Measurements from ENCODE around the gene EDN2. TPM values are rescaled to one million over a fixed set of nuclear protein-coding genes. Genes with fewer than 3 reads are reported as not detected.

EDN2 gene
- not detected for total RNA-seq

DNA sequence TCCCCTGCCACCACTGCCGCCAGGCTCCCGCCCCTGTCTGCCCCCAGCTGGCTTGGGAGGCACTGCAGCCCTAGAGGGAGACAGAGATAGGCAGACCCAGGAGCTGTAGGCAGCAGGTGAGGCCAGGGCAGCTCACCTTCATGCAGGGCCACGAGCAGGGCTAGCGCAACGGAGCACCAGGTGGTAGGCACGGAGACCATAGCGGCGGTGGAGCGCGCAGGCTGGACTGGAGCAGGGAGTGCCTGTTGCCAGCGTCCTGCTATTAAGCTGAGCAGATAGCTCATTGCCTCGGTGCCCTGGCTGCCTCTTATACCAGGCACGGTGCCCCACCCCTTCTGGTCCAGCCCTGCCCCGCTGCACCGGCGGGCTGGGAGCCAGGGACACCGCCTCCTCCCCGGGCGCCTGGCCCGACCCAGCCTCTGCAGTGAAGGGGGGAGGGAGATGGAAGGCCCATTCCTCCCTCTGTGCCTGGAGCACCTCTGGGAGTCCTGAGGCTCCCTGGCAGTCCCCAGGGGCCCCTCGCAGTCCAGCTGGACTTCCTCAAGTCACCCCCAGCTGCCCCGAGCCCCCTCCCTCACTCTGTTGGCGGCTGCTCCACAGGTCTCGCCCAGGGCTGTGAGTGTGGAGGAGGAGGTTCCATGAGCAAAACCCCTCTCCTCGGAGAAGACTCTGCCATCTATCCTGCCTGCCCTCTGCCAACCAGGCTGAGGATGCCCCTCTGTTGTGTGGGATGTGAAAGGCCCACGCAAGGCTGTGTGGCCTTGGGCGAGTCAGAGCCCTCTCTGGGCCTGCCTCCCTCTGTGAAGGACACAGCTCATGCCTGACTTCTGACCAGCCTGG is at the start of gene EDN2:
Gene EDN2, minus strand, starts transcription at position 282 of the 840 bp plus-strand sequence. Its CDS starts 82 bp downstream, at position 200.
- DNase-seq (peak; percentile 47 to 55), ATAC-seq (peak; percentile 33 to 44)
- intact Hi-C loops (cut with DNase I; ENCODE audit: low total_unique reads): no loop called here
- H3K36me3 ChIP-seq: no peaks in the 10 kb centered on the region
- in situ Hi-C loops (cut with MboI; ENCODE audit: low sequenced_read_pairs in 4 of 4): no loop called here
- no peaks in the 10 kb centered on the region for H3K9me3 ChIP-seq
- no peak within 1 kb of the TSS for H3K4me3 ChIP-seq
- peaks cover 31 to 45% of the 10 kb centered on the region in 2 donors for H3K4me1 ChIP-seq
- H3K27me3 ChIP-seq: no peaks in the 10 kb centered on the region
- TF ChIP-seq, protein P1, sequence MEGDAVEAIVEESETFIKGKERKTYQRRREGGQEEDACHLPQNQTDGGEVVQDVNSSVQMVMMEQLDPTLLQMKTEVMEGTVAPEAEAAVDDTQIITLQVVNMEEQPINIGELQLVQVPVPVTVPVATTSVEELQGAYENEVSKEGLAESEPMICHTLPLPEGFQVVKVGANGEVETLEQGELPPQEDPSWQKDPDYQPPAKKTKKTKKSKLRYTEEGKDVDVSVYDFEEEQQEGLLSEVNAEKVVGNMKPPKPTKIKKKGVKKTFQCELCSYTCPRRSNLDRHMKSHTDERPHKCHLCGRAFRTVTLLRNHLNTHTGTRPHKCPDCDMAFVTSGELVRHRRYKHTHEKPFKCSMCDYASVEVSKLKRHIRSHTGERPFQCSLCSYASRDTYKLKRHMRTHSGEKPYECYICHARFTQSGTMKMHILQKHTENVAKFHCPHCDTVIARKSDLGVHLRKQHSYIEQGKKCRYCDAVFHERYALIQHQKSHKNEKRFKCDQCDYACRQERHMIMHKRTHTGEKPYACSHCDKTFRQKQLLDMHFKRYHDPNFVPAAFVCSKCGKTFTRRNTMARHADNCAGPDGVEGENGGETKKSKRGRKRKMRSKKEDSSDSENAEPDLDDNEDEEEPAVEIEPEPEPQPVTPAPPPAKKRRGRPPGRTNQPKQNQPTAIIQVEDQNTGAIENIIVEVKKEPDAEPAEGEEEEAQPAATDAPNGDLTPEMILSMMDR (IDR thresholded peaks at IDR 0.05 in 4 of 5, conservative IDR thresholded peaks at IDR 0.05 in 1 of 5): peak in 2 of 5 experiments; percentile 29 to 42
- no peak for TF ChIP-seq POLR2A (IDR thresholded peaks at IDR 0.05)
- H3K27ac ChIP-seq: no peak within 1 kb of the TSS

DNA sequence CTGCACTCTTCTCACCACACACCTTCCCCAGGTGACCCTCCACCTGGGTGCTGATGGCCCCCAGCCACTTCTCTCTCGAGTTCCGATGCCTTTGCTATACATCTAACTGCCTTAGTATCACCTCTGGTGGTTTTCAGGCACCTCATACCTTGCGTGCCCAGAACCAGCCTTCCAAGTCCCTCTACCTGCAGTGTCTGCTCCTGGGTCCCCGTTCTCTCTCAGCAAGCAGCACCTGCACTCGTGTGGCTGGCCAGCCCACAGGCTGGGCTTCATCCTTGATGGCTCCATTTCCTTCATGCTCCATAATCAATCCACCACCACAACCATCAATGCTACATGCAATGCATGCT is 49.2 kb upstream of the EDN2 start:
- in situ Hi-C loops (cut with MboI; ENCODE audit: low sequenced_read_pairs in 4 of 4): no loop called here
- Histone ChIP-seq H3K27ac (no peak overlapping the region), H3K27me3 (no peaks in the 10 kb centered on the region), H3K4me1 (peaks cover 25 to 28% of the 10 kb centered on the region in 2 donors), H3K36me3 (no peaks in the 10 kb centered on the region), H3K4me3 (no peak overlapping the region), H3K9me3 (no peaks in the 10 kb centered on the region)
- DNase-seq: peak in 1 of 2 donors; percentile 6
- intact Hi-C loops (cut with DNase I; ENCODE audit: low total_unique reads): no loop called here
- TF ChIP-seq, protein P1 (IDR thresholded peaks at IDR 0.05 in 4 of 5, conservative IDR thresholded peaks at IDR 0.05 in 1 of 5): no peak
- no peak for TF ChIP-seq POLR2A (IDR thresholded peaks at IDR 0.05)
- no peak for ATAC-seq

DNA sequence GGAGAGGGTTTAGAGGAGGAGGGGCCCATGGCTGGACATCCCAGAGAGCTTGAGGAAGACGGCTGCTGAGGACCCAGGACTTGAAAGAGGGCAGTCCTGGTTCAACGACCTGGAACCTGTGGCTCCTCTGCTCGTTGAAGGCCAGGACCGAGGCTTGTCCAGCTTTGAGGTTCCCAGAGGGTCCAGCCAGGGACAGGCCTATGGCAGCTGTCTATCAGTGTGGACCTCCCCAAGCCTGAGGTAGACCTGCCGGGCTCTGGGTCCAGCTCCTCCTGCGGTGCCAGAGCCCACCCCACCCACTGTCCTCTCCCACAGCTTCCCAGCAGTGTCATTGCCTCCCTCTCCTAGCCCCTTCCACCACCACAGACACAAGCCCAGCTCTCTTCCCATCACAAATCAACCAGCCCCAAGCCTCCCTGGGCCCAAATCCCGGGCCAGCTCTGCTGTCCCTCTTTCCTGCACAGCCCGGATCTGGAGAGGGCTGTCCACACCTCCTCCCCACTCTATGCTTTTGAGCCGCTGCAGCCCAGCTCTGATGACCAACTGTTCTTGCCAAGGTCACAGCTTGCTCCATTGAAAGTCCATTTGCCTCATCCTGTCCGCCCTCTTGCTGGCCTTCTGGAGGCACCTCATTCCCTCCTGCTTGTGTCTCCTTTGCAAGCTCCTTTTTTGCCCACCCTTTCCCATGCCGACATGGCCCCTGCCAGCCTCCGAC is 48.7 kb upstream of the EDN2 start:
- DNase-seq (no peak), ATAC-seq (no peak)
- no peak overlapping the region for H3K27ac ChIP-seq
- no peaks in the 10 kb centered on the region for H3K27me3 ChIP-seq
- TF ChIP-seq POLR2A (IDR thresholded peaks at IDR 0.05): no peak
- TF ChIP-seq, protein P1 (IDR thresholded peaks at IDR 0.05 in 4 of 5, conservative IDR thresholded peaks at IDR 0.05 in 1 of 5): no peak
- H3K9me3 ChIP-seq: no peaks in the 10 kb centered on the region
- no peak overlapping the region for H3K4me3 ChIP-seq
- peaks cover 20 to 23% of the 10 kb centered on the region in 2 donors for H3K4me1 ChIP-seq
- no peaks in the 10 kb centered on the region for H3K36me3 ChIP-seq
- intact Hi-C loops (cut with DNase I; ENCODE audit: low total_unique reads): no loop called here
- in situ Hi-C loops (cut with MboI; ENCODE audit: low sequenced_read_pairs in 4 of 4): no loop called here

DNA sequence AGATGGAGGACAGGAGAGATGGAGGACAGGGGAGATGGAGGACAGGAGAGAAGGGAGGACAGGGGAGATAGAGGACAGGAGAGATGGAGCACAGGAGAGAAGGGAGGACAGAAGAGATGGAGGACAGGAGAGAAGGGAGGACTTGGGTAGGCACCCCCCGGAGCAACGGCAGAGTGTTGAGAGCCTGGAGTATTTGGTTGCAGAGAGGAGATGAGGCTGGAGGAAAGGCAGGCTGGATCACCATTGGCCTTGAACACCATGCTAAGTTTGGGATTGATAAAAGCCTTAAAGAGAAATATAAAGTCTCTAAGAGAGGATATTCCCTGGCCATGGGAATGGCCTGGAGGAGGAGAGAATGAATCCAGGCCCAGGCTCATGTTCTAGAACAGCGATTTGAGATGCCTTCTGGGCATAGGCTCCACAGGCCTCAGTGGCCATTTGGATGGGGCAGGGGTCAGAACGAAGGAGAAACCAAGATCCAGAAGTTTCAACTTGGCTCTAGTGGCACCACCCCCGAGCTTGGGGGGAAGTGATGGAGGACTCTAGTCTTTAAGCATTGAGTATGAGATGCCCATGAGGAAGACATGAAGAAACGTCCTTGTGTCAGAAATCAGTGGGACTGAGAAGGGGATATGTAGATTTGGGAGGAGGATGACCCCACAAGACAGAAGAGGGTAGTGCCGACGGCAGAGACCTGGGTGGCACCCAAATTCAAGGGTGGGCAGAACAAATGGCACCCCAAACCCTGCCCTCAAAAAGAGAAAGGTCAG is 47.9 kb upstream of the EDN2 start:
- no peak for DNase-seq
- H3K9me3 ChIP-seq: no peaks in the 10 kb centered on the region
- H3K27ac ChIP-seq: no peak overlapping the region
- no peaks in the 10 kb centered on the region for H3K36me3 ChIP-seq
- in situ Hi-C loops (cut with MboI; ENCODE audit: low sequenced_read_pairs in 4 of 4) (no loop called here), intact Hi-C loops (cut with DNase I; ENCODE audit: low total_unique reads) (no loop called here)
- H3K4me3 ChIP-seq: no peak overlapping the region
- peaks cover 14 to 17% of the 10 kb centered on the region in 2 donors for H3K4me1 ChIP-seq
- no peaks in the 10 kb centered on the region for H3K27me3 ChIP-seq
- TF ChIP-seq POLR2A (IDR thresholded peaks at IDR 0.05): no peak
- TF ChIP-seq, protein P1 (IDR thresholded peaks at IDR 0.05 in 4 of 5, conservative IDR thresholded peaks at IDR 0.05 in 1 of 5): no peak
- ATAC-seq: no peak
